IPS-18c (cell line): ENCODE measurements around the gene RCE1.
"Not testable (repeated sequence)": the region's sequence is repeated elsewhere in the genome, so short reads cannot be mapped to it uniquely, and the experiment has no call there.

Source experiments
- H3K4me3 ChIP-seq: 2 replicates; pipeline ENCODE4 v1.7.0; 2013; ENCODE audit warnings: low read depth, mild to moderate bottlenecking, low read length, moderate library complexity; ENCODE audit not compliant: insufficient read depth
- H3K9me3 ChIP-seq: one replicate; pipeline ENCODE4 v1.6.1; 2013; ENCODE audit warnings: mild to moderate bottlenecking, low read length, moderate library complexity; ENCODE audit not compliant: control insufficient read depth, insufficient read depth

The RCE1 gene

GRCh38 chr11:66842896-66843775, at the start of gene RCE1:
RCE1 (plus strand) TSS chr11:66843441; CDS start chr11:66843456, 15 bp downstream.
- Histone ChIP-seq H3K9me3 (peaks cover 4% of the 10 kb centered on the region), H3K4me3 (peak within 1 kb of the TSS; percentile 94)

GRCh38 chr11:66799815-66800214, 43.4 kb upstream of the RCE1 start:
- not testable (repeated sequence) for H3K9me3 ChIP-seq, H3K4me3 ChIP-seq

GRCh38 chr11:66800720-66801428, 42.4 kb upstream of the RCE1 start:
- H3K9me3 ChIP-seq, result no peaks in the 10 kb centered on the region
- no peak overlapping the region for H3K4me3 ChIP-seq

- no peak overlapping the region for H3K4me3 ChIP-seq
- H3K9me3 ChIP-seq, result no peaks in the 10 kb centered on the region
Measured at GRCh38 chr11:66809592-66809991, 33.6 kb upstream of the RCE1 start.

GRCh38 chr11:66810576-66811185, 32.6 kb upstream of the RCE1 start:
- Histone ChIP-seq H3K9me3 (no peaks in the 10 kb centered on the region), H3K4me3 (no peak overlapping the region)

GRCh38 chr11:66814678-66815077, 28.6 kb upstream of the RCE1 start:
- Histone ChIP-seq H3K9me3 (no peaks in the 10 kb centered on the region), H3K4me3 (no peak overlapping the region)

- H3K4me3 ChIP-seq, result no peak overlapping the region
Measured at GRCh38 chr11:66815646-66816045, 27.6 kb upstream of the RCE1 start.

GRCh38 chr11:66818231-66818955, 24.8 kb upstream of the RCE1 start:
- Histone ChIP-seq H3K9me3 (no peaks in the 10 kb centered on the region), H3K4me3 (no peak overlapping the region)

More at GRCh38 chr11:66815646-66816045, 27.6 kb upstream of the RCE1 start:
- H3K9me3 ChIP-seq, result no peaks in the 10 kb centered on the region

- H3K9me3 ChIP-seq, result no peaks in the 10 kb centered on the region
- H3K4me3 ChIP-seq, result no peak overlapping the region
Measured at GRCh38 chr11:66820381-66820780, 22.9 kb upstream of the RCE1 start.

- no peaks in the 10 kb centered on the region for H3K9me3 ChIP-seq
- H3K4me3 ChIP-seq, result no peak overlapping the region
Measured at GRCh38 chr11:66820901-66821300, 22.3 kb upstream of the RCE1 start.

- no peak overlapping the region for H3K4me3 ChIP-seq
- peaks cover 2% of the 10 kb centered on the region for H3K9me3 ChIP-seq
Measured at GRCh38 chr11:66823700-66824099, 19.5 kb upstream of the RCE1 start.

GRCh38 chr11:66824573-66824972, 18.7 kb upstream of the RCE1 start:
- not testable (repeated sequence) for H3K9me3 ChIP-seq, H3K4me3 ChIP-seq

- no peaks in the 10 kb centered on the region for H3K9me3 ChIP-seq
- H3K4me3 ChIP-seq, result no peak overlapping the region
Measured at GRCh38 chr11:66834539-66834845, 8.7 kb upstream of the RCE1 start.

- H3K9me3 ChIP-seq, result no peaks in the 10 kb centered on the region
Measured at GRCh38 chr11:66834943-66835342, 8.3 kb upstream of the RCE1 start.

GRCh38 chr11:66835768-66836405, 7.4 kb upstream of the RCE1 start:
- H3K4me3 ChIP-seq, result no peak overlapping the region
- H3K9me3 ChIP-seq, result no peaks in the 10 kb centered on the region

More at GRCh38 chr11:66834943-66835342, 8.3 kb upstream of the RCE1 start:
- no peak overlapping the region for H3K4me3 ChIP-seq

- Histone ChIP-seq H3K4me3 (no peak overlapping the region), H3K9me3 (peaks cover 2% of the 10 kb centered on the region)
Measured at GRCh38 chr11:66840317-66841091, 2.7 kb upstream of the RCE1 start.
